ENCODE measurements around the gene KLF12. TPM values are rescaled to one million over a fixed set of nuclear protein-coding genes. Genes with fewer than 3 reads are reported as not detected.

KLF12 gene
- total RNA-seq, 1 donor from 2014 or later: 18.6 TPM

GRCh38 chr13:74111399-74111798, 22.8 kb downstream of the KLF12 start:
- Mint-ChIP-seq H3K4me3 (no peak overlapping the region), H3K27me3 (ENCODE audit: insufficient read depth) (no peaks in the 10 kb centered on the region), H3K9me3 (no peaks in the 10 kb centered on the region), H3K36me3 (ENCODE audit: low read depth) (peaks cover 15% of the 10 kb centered on the region), H3K27ac (no peak overlapping the region), H3K4me1 (ENCODE audit: low read depth) (peaks cover 31% of the 10 kb centered on the region)
- intact Hi-C loops (cut with micrococcal nuclease): no loop called here
- no peak for DNase-seq (ENCODE audit: low spot score)

DNA sequence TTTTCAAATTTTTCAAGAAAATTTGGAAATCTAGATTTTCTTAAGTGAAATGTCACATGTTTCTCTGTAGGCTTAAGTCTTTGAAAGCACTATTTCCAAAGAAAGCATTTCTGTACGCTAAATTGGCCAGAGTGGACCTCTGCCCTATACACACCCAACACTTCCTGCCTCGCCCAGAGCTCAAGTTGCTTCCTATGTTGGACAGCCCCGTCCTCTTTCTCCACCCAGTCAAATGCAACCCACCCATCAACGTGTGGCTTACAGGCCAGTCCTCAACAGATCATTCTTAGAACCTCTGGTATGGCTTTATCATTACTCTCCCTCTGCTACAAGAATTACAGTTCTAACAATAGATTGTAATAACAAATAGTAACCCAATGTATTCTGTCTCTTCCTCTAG, 24.2 kb downstream of the KLF12 start:
- Mint-ChIP-seq H3K9me3 (no peaks in the 10 kb centered on the region), H3K36me3 (ENCODE audit: low read depth) (peaks cover 15% of the 10 kb centered on the region), H3K4me3 (no peak overlapping the region), H3K4me1 (ENCODE audit: low read depth) (peaks cover 24% of the 10 kb centered on the region), H3K27ac (no peak overlapping the region), H3K27me3 (ENCODE audit: insufficient read depth) (no peaks in the 10 kb centered on the region)
- intact Hi-C loops (cut with micrococcal nuclease): no loop called here
- no peak for DNase-seq (ENCODE audit: low spot score)

GRCh38 chr13:74107598-74107997, 26.6 kb downstream of the KLF12 start:
- DNase-seq (ENCODE audit: low spot score): no peak
- intact Hi-C loops (cut with micrococcal nuclease): loop anchor here (2.0 kb wide), 1 partner anchor 17 kb away; no protein-coding TSS in a partner anchor
- no peak overlapping the region for H3K27ac Mint-ChIP-seq
- peaks cover 18% of the 10 kb centered on the region for H3K4me1 Mint-ChIP-seq (ENCODE audit: low read depth)
- no peak overlapping the region for H3K4me3 Mint-ChIP-seq
- no peaks in the 10 kb centered on the region for H3K9me3 Mint-ChIP-seq
- peaks cover 12% of the 10 kb centered on the region for H3K36me3 Mint-ChIP-seq (ENCODE audit: low read depth)
- no peaks in the 10 kb centered on the region for H3K27me3 Mint-ChIP-seq (ENCODE audit: insufficient read depth)

DNA sequence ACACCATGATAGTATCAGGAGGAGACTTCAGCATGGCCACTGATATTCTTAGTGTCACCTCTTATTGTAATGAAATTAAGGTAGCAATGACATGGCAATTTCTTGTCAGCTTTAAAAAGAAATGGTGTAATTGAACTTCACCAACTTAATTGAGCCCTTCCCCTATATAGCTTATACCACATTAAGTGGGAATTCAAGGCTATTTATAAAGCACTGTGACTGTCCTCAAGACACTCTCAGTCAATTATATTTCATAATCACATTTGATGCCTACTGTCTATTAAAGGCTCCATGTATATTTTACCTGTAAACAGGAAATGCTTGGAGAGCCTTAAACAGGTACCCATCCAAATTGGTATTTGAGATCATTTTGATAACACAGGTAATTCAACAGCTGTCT, 28.3 kb downstream of the KLF12 start:
- H3K4me1 Mint-ChIP-seq (ENCODE audit: low read depth): peaks cover 25% of the 10 kb centered on the region
- no peak overlapping the region for H3K4me3 Mint-ChIP-seq
- H3K27me3 Mint-ChIP-seq (ENCODE audit: insufficient read depth): no peaks in the 10 kb centered on the region
- H3K36me3 Mint-ChIP-seq (ENCODE audit: low read depth): peaks cover 12% of the 10 kb centered on the region
- no peaks in the 10 kb centered on the region for H3K9me3 Mint-ChIP-seq
- H3K27ac Mint-ChIP-seq: no peak overlapping the region
- DNase-seq (ENCODE audit: low spot score): no peak
- intact Hi-C loops (cut with micrococcal nuclease): loop anchor here (2.0 kb wide), 1 partner anchor 15 kb away; no protein-coding TSS in a partner anchor

GRCh38 chr13:74104661-74105275, 29.4 kb downstream of the KLF12 start:
- Mint-ChIP-seq H3K4me1 (ENCODE audit: low read depth) (peaks cover 16% of the 10 kb centered on the region), H3K27ac (no peak overlapping the region), H3K4me3 (no peak overlapping the region), H3K36me3 (ENCODE audit: low read depth) (peaks cover 6% of the 10 kb centered on the region), H3K27me3 (ENCODE audit: insufficient read depth) (no peaks in the 10 kb centered on the region), H3K9me3 (no peaks in the 10 kb centered on the region)
- intact Hi-C loops (cut with micrococcal nuclease): no loop called here
- no peak for DNase-seq (ENCODE audit: low spot score)

GRCh38 chr13:74103970-74104555, 30.1 kb downstream of the KLF12 start:
- Mint-ChIP-seq H3K4me1 (ENCODE audit: low read depth) (peaks cover 16% of the 10 kb centered on the region), H3K9me3 (no peaks in the 10 kb centered on the region), H3K4me3 (no peak overlapping the region), H3K27ac (no peak overlapping the region), H3K36me3 (ENCODE audit: low read depth) (peaks cover 6% of the 10 kb centered on the region), H3K27me3 (ENCODE audit: insufficient read depth) (no peaks in the 10 kb centered on the region)
- no peak for DNase-seq (ENCODE audit: low spot score)
- intact Hi-C loops (cut with micrococcal nuclease): no loop called here

DNA sequence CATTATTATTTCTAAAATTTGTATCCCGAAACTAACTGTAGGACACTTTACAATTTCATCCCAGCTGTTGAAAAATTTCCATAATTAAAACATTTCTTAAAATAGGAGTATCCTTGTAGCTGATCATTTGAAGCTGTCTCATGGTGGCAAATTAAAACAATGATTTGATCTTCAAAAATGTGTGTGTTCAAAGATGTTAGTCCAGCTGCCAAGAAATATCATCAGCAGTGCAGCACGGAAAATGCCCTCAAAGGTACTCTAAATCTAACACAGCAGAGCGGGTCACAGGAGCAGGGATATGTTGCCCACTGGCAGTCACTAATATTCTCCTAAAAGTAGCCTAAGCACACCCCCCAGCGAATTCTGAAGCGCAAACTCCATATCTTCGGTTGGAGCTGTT, 31.0 kb downstream of the KLF12 start:
- no peak for DNase-seq (ENCODE audit: low spot score)
- Mint-ChIP-seq H3K4me1 (ENCODE audit: low read depth) (peaks cover 16% of the 10 kb centered on the region), H3K27me3 (ENCODE audit: insufficient read depth) (no peaks in the 10 kb centered on the region), H3K9me3 (no peaks in the 10 kb centered on the region), H3K4me3 (no peak overlapping the region), H3K27ac (no peak overlapping the region), H3K36me3 (ENCODE audit: low read depth) (peaks cover 6% of the 10 kb centered on the region)
- intact Hi-C loops (cut with micrococcal nuclease): no loop called here

- Mint-ChIP-seq H3K27me3 (ENCODE audit: insufficient read depth) (no peaks in the 10 kb centered on the region), H3K27ac (no peak overlapping the region), H3K4me3 (no peak overlapping the region), H3K36me3 (ENCODE audit: low read depth) (peaks cover 6% of the 10 kb centered on the region), H3K9me3 (no peaks in the 10 kb centered on the region), H3K4me1 (ENCODE audit: low read depth) (peaks cover 16% of the 10 kb centered on the region)
- intact Hi-C loops (cut with micrococcal nuclease): no loop called here
- DNase-seq (ENCODE audit: low spot score): no peak
These were observed 31.5 kb downstream of the KLF12 start for GRCh38 chr13:74102691-74103090.

DNA sequence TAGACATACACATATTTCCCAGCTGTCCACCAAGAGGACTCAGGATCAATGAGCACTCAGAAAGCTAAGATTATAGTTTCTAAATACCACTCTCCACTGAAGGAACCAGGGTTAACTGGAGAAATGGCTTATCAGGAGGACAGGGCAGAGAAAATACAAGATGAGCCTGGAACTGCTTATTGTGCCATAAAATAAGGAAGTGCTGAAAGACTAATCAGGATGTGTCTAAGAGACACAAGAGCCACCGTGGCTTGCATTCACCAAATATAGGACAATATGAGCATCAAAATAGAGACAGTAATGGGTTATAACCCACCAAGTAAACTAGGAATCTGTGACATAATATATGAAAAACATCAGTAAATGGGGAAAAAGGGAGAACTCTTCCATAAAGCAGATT, 32.8 kb downstream of the KLF12 start:
- intact Hi-C loops (cut with micrococcal nuclease): no loop called here
- DNase-seq (ENCODE audit: low spot score): no peak
- no peaks in the 10 kb centered on the region for H3K27me3 Mint-ChIP-seq (ENCODE audit: insufficient read depth)
- H3K27ac Mint-ChIP-seq: no peak overlapping the region
- no peak overlapping the region for H3K4me3 Mint-ChIP-seq
- H3K9me3 Mint-ChIP-seq: no peaks in the 10 kb centered on the region
- peaks cover 21% of the 10 kb centered on the region for H3K4me1 Mint-ChIP-seq (ENCODE audit: low read depth)
- H3K36me3 Mint-ChIP-seq (ENCODE audit: low read depth): peaks cover 4% of the 10 kb centered on the region

GRCh38 chr13:74098077-74098476, 36.1 kb downstream of the KLF12 start:
- H3K4me3 Mint-ChIP-seq: no peak overlapping the region
- H3K27ac Mint-ChIP-seq: no peak overlapping the region
- intact Hi-C loops (cut with micrococcal nuclease): no loop called here
- peaks cover 4% of the 10 kb centered on the region for H3K36me3 Mint-ChIP-seq (ENCODE audit: low read depth)
- peaks cover 14% of the 10 kb centered on the region for H3K4me1 Mint-ChIP-seq (ENCODE audit: low read depth)
- no peak for DNase-seq (ENCODE audit: low spot score)
- no peaks in the 10 kb centered on the region for H3K27me3 Mint-ChIP-seq (ENCODE audit: insufficient read depth)
- H3K9me3 Mint-ChIP-seq: no peaks in the 10 kb centered on the region

DNA sequence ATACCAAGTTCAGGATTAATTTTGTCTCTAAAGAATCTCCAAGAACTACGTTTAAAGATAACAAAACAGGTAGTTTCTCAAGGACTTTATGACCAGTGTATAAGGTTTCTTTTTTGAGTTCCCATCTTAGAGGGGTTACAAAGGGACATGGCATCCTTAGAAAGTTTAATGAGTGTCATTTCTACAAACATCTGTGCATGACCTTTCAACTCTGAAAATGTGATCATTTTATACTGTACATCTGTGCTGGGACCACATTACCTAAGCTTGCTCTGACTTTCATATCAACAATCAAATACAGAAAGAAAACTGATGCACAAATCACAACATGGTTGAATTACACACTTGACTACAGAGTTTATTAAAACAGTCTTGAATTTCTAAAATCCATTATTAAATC, 37.1 kb downstream of the KLF12 start:
- Mint-ChIP-seq H3K9me3 (no peaks in the 10 kb centered on the region), H3K27me3 (ENCODE audit: insufficient read depth) (no peaks in the 10 kb centered on the region), H3K27ac (no peak overlapping the region), H3K4me3 (no peak overlapping the region), H3K36me3 (ENCODE audit: low read depth) (no peaks in the 10 kb centered on the region), H3K4me1 (ENCODE audit: low read depth) (peaks cover 20% of the 10 kb centered on the region)
- DNase-seq (ENCODE audit: low spot score): no peak
- intact Hi-C loops (cut with micrococcal nuclease): no loop called here

DNA sequence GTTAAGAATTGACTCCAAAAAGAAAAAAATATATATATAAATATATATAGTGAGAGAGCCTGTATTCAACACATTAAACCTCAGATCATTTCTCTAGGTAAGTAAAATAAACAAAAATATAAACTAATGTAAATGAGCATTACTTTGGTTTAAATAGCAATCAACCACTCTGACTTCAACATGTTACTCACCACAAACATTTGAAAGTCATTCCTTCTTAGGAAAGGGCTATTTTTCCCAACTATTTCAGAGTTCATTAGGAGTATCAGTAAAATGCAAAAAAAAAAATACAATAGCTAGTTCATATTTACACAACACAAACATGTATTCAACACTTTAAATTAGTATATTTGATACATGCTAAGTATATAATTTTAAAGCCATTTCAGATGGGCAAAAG, 40.5 kb downstream of the KLF12 start:
- no peak for DNase-seq (ENCODE audit: low spot score)
- Mint-ChIP-seq H3K36me3 (ENCODE audit: low read depth) (peaks cover 1% of the 10 kb centered on the region), H3K27me3 (ENCODE audit: insufficient read depth) (no peaks in the 10 kb centered on the region), H3K9me3 (no peaks in the 10 kb centered on the region), H3K27ac (no peak overlapping the region), H3K4me3 (no peak overlapping the region), H3K4me1 (ENCODE audit: low read depth) (peaks cover 36% of the 10 kb centered on the region)
- intact Hi-C loops (cut with micrococcal nuclease): no loop called here

GRCh38 chr13:74092711-74093110, 41.5 kb downstream of the KLF12 start:
- Mint-ChIP-seq H3K27me3 (ENCODE audit: insufficient read depth) (no peaks in the 10 kb centered on the region), H3K4me1 (ENCODE audit: low read depth) (peaks cover 41% of the 10 kb centered on the region), H3K27ac (no peak overlapping the region), H3K36me3 (ENCODE audit: low read depth) (peaks cover 1% of the 10 kb centered on the region), H3K9me3 (no peaks in the 10 kb centered on the region), H3K4me3 (no peak overlapping the region)
- DNase-seq (ENCODE audit: low spot score): no peak
- intact Hi-C loops (cut with micrococcal nuclease): no loop called here

Data from activated T-helper 1 cell treated with anti-CD3 and anti-CD28 coated beads, Interleukin-12 subunit alpha, Interleukin-12 subunit beta, Interleukin-2, Interleukin-4 antibody, amounts not matched to agents 30 ng/mL and 10 ng/mL and 1 ng/mL, durations not matched to agents 14 hours and 24 hours and 36 hours (primary cell).